Large intestine (tissue), 3 donors: ENCODE measurements around the gene FAM3A. TPM values are rescaled to one million over a fixed set of nuclear protein-coding genes. Genes with fewer than 3 reads are reported as not detected.
"Not testable (repeated sequence)": the region's sequence is repeated elsewhere in the genome, so short reads cannot be mapped to it uniquely, and the experiment has no call there.

Experiments
- DNase-seq, 2 donors: peaks; one replicate each; pipeline versions ENCODE4 v3.0.0 to v3.0.0-alpha.2; 2013
- H3K27ac ChIP-seq: one replicate; pipeline ENCODE4 v1.5.1; 2013; ENCODE audit warnings: low read length
- H3K27me3 ChIP-seq: 2 replicates; pipeline ENCODE4 v1.6.1; 2013; ENCODE audit warnings: low read length; ENCODE audit not compliant: control insufficient read depth, insufficient read depth
- H3K36me3 ChIP-seq: 2 replicates; pipeline ENCODE4 v1.6.1; 2013; ENCODE audit warnings: low read length; ENCODE audit not compliant: control insufficient read depth, insufficient read depth
- H3K4me1 ChIP-seq: one replicate; pipeline ENCODE4 v1.6.1; 2013; ENCODE audit warnings: low read length; ENCODE audit not compliant: control insufficient read depth, insufficient read depth
- H3K4me3 ChIP-seq: one replicate; pipeline ENCODE4 v1.5.1; 2013; ENCODE audit warnings: low read length
- H3K9me3 ChIP-seq: one replicate; pipeline ENCODE4 v1.6.1; 2013; ENCODE audit warnings: mild to moderate bottlenecking, low read depth, low read length, moderate library complexity; ENCODE audit not compliant: control insufficient read depth
- WGBS: methylation state at CpG from one replicate; pipeline ENCODE4 v1.1.5; 2013; ENCODE audit warnings: low lambda C conversion rate; ENCODE audit not compliant: insufficient coverage; 5-methylcytosine and 5-hydroxymethylcytosine counted together
- polyA plus RNA-seq: library from polyadenylated mRNA; unstranded; fragments of 120-200 nt; gene quantifications from one replicate; pipeline ENCODE4 v1.2.1, GENCODE V29; 2013

FAM3A gene
- polyA plus RNA-seq, 1 donor, result 41.4 TPM

DNA sequence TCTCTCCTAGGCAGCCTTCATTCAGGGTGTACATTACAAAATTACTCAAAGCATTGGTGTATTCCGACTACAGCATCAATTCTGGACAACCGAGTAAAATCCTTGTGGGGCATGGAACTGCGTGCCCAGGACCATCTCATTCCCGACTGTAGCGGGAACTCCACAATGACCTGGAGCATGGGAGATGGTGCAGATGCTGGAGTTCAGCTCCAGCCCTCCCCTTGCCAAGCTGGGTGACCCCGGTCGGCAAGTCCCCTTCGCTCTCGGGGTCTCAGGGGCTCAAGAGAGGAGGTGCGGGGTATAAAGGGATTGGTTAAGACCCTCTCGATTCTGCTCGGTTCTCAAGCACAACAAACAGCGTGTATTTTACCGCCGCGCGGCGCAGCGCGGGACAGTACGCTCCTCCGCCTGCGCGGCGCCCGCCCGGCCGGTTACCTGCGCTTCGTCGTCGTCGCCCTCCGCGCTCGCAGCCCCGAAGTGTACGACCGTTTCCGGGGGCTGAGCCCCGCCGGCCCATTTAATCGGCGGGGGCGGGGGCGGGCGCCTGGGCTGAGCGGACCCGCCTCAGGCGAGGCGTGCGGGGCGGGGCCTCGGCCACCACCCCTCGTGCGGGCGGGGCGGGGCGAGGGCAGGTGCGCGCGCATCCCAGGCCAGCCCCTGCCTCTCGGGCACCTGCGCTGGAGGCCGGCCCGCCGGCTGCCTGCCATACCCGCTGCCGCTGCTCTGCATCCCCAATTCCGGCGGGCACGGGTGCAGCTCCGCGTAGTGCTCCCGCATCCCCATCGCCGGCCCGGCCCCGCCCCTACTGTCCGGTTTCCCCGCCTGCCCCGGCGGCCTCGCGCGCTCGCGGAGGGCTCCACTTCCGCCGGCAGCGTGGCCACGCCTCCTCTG is 30.6 kb upstream of the FAM3A start, which contains the start of gene G6PD:
G6PD (minus strand) TSS at position 493 of the 891 bp plus-strand sequence. CDS start 691 bp downstream, outside the sequence.
- peak within 1 kb of the TSS; percentile 95 for H3K27ac ChIP-seq
- H3K4me3 ChIP-seq, result peak within 1 kb of the TSS; percentile 85
- no peak for DNase-seq
- no CpG with 5 or more reads among the region's 92 CpGs for WGBS
- no peaks in the 10 kb centered on the region for H3K27me3 ChIP-seq
- H3K4me1 ChIP-seq, result no peaks in the 10 kb centered on the region
- H3K36me3 ChIP-seq, result no peaks in the 10 kb centered on the region
- H3K9me3 ChIP-seq, result no peaks in the 10 kb centered on the region

DNA sequence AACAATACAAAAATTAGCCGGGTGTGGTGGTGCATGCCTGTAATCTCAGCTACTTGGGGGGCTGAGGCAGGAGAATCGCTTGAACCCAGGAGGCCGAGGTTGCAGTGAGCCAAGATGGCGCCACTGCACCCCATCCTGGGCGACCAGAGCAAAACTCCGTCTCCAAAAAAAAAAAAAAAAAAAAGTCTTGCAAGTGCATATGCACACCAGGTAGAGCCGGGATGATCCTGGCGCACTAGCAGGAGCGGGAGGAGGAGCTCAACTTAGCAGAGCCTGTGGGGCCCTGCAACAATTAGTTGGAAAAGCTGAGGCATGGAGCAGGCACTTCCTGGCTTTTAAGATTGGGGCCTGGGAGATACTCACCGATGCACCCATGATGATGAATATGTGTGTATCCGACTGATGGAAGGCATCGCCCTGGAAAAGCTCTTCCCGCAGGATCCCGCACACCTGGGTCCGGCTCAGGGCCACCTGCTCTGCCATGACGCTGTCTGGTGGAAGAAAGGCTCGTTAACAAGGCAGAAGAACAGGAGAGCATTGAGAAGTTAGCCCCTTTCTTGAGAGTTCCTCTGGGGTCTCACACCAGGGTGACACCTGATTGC is 29.7 kb upstream of the FAM3A start:
- H3K4me1 ChIP-seq, result no peaks in the 10 kb centered on the region
- H3K9me3 ChIP-seq, result no peaks in the 10 kb centered on the region
- no peak overlapping the region for H3K27ac ChIP-seq
- WGBS, result no CpG with 5 or more reads among the region's 17 CpGs
- no peaks in the 10 kb centered on the region for H3K36me3 ChIP-seq
- no peaks in the 10 kb centered on the region for H3K27me3 ChIP-seq
- DNase-seq, result no peak
- H3K4me3 ChIP-seq, result no peak overlapping the region

DNA sequence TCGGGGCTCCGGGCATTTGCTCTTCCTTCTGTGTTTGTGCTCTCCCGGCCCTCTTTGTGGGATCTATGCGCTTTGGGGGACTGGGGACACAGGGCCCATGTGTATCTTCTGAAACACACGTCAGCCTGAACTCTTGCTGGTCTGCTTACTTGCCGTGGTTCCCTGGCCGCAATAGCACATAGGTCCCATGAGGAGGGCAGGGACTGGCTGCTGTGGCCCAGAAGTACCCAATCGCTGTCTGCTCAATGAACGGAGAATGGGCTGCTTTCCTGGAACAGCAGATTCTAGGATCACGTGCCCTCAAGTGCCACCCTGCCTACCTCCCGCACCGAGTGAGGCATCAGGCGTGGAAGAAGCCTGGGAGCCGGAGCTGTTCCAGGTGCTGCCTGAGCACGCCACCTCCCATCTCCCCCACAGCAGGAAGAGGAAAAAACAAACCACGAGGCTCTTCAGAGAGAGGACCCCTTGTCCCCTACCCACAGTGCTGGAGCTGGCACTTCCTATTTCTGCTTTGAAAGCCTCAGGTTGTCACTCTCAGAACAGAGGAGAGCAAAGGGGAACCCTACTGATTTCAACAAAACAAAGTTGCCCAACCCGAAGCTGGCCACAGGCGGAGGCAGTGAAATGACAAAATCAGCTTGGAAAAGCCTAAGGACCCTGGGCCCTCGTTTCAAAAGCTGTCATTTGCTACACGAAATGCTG is 26.8 kb upstream of the FAM3A start:
- no CpG with 5 or more reads among the region's 20 CpGs for WGBS
- no peak for DNase-seq
- no peak overlapping the region for H3K4me3 ChIP-seq

DNA sequence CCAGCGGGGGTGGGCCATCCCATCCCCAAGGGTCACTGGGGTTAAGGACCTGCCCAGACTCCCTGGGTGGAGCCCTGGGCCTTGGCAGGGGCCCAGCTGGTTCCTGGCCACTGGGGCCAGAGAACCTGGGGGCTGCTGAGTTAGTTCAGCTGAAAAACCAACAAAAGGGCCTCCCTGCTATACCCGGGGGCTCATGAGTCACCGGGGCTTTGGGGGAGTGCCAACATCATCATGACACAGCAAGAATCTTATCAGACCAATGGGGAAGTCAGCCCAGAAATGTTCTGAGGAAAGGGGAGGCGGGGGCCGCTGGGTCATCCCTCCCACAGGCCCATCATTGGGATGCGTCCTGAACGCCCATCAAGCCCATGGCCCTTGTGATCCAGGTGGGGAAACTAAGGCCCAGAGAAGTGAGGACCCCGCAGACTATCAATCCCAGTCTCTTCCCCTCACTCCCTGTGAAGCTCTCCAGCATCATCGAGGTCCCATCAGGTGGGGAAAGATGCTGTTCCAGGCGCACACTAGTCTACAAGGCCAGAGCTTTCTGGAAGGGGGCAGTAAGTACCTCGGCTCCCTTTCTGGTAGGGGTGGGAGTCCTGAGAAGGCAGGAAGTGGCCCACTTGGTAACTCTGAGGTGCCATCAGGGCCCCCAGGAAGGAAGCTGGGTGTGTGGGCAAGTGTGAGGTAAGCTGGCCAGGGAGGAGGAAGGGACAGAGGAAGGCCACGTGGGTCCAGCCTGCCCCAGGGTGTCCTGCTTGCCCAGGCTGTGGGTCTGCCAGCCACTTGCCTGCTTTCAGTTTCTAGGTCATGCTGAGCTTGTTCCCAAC is 26.1 kb upstream of the FAM3A start:
- Histone ChIP-seq H3K36me3 (no peaks in the 10 kb centered on the region), H3K4me1 (no peaks in the 10 kb centered on the region), H3K4me3 (no peak overlapping the region), H3K27ac (no peak overlapping the region), H3K9me3 (no peaks in the 10 kb centered on the region), H3K27me3 (no peaks in the 10 kb centered on the region)
- no peak for DNase-seq
- no CpG with 5 or more reads among the region's 12 CpGs for WGBS

More for the DNA sequence above, 26.8 kb upstream of the FAM3A start:
- Histone ChIP-seq H3K27ac (no peak overlapping the region), H3K4me1 (no peaks in the 10 kb centered on the region), H3K9me3 (no peaks in the 10 kb centered on the region), H3K36me3 (no peaks in the 10 kb centered on the region), H3K27me3 (no peaks in the 10 kb centered on the region)

DNA sequence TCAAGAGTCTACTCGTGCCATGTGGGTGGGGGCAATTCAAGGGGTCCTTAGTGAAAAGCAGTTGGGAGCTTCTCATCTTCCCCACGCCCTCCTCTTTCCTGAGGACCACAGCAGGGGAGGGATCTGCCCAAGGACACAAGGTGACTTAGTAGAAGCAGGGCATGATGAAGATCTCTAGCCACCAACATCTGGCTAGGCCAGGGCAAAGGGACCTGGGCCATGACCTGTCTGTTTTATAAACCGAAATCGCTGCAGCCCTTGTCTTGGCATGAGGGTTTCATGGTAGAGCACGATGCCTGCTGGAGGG is 25.5 kb upstream of the FAM3A start:
- Histone ChIP-seq H3K4me3 (no peak overlapping the region), H3K9me3 (no peaks in the 10 kb centered on the region), H3K4me1 (no peaks in the 10 kb centered on the region), H3K36me3 (no peaks in the 10 kb centered on the region), H3K27ac (no peak overlapping the region), H3K27me3 (no peaks in the 10 kb centered on the region)
- no CpG with 5 or more reads among the region's 5 CpGs for WGBS
- DNase-seq, result no peak

DNA sequence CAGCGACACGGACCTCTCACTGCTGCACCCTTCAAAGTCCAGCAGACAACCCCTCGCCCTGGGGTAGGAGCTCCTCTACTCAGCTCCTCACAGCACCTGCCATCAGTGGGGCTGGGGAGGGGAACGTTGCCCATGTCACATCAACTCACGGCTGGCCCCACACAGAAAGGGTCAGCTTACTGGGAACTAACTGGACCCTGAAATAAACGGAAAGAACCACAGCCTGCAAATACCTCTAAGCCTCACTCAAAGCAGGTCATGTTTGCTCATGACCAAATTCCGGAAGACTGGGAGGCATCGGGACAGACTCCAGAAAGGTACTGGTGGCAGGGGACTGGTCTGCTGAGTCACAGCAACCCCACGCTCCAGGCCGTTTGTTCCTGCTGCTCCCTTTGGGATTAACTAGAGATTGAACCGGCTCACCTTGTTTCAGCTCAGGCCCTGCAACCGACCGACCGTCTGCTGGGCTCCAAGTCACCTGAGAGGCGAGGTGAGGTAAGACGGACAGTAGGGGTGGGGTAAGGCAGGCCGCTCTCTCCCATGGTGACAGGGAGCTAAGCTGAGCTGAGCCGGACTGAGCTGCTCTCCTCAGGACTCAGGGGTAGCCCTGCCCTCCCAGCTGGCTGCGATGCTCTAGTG is 25.0 kb upstream of the FAM3A start:
- no CpG with 5 or more reads among the region's 19 CpGs for WGBS
- Histone ChIP-seq H3K27ac (no peak overlapping the region), H3K4me1 (no peaks in the 10 kb centered on the region), H3K36me3 (peaks cover under 1% of the 10 kb centered on the region), H3K9me3 (no peaks in the 10 kb centered on the region), H3K4me3 (no peak overlapping the region), H3K27me3 (no peaks in the 10 kb centered on the region)
- no peak for DNase-seq

DNA sequence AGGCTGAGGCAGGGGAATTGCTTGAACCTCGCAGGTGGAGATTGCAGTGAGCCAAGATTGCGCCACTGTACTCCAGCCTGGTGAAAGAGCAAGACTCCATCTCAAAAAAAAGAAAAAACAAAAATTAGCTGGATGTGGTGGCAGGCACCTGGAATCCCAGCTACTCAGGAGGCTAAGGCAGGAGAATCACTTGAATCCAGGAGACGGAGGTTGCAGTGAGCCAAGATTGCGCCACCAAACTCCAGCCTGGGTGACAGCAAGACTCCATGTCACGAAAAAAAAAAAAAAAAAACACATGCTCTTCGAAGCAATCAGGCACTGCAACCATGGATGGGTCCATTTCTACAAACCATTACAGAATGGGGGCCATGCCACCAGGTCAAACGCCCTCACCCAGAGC is 24.3 kb upstream of the FAM3A start:
- not testable (repeated sequence) for H3K27me3 ChIP-seq, H3K27ac ChIP-seq, H3K9me3 ChIP-seq, H3K4me1 ChIP-seq, H3K4me3 ChIP-seq, DNase-seq, H3K36me3 ChIP-seq
- no CpG with 5 or more reads among the region's 7 CpGs for WGBS

DNA sequence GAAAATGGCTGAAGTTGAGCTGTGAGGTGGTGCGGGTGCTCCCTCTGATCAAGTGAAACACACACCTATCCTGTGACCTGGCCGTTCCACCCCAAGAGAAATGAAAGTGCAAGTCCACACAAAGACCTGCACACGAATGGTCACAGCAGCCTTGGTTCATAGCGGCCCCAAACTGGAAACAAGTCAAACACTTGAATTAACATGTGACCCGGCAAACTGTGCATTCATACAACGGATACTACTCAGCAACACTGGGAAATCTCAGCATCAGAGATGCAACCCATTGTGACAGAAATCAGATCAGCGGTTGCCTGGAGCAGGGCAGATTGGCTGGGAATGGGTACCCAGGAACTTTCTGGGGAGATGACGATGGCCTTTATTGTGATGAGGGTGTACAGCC is 23.0 kb upstream of the FAM3A start:
- DNase-seq, result no peak
- Histone ChIP-seq H3K27ac (no peak overlapping the region), H3K36me3 (peaks cover 11% of the 10 kb centered on the region), H3K27me3 (no peaks in the 10 kb centered on the region), H3K4me3 (no peak overlapping the region), H3K4me1 (peaks cover 5% of the 10 kb centered on the region), H3K9me3 (no peaks in the 10 kb centered on the region)
- no CpG with 5 or more reads among the region's 8 CpGs for WGBS

DNA sequence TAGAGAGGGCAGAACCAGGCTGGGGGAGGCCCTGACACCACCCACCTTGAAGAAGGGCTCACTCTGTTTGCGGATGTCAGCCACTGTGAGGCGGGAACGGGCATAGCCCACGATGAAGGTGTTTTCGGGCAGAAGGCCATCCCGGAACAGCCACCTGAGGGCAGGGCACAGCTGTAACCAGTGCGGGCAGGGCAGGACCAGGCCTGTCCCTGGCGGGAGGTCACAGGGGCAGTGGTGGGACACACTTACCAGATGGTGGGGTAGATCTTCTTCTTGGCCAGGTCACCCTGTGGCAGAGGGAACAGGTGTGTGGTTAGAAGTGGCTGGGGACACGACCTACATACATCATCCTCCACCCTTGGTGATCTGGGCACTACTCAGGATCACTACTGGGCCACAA is 19.9 kb upstream of the FAM3A start:
- no CpG with 5 or more reads among the region's 9 CpGs for WGBS
- no peaks in the 10 kb centered on the region for H3K27me3 ChIP-seq
- DNase-seq, result no peak
- H3K4me3 ChIP-seq, result no peak overlapping the region
- H3K4me1 ChIP-seq, result peaks cover 9% of the 10 kb centered on the region
- H3K9me3 ChIP-seq, result no peaks in the 10 kb centered on the region
- peaks cover 26% of the 10 kb centered on the region for H3K36me3 ChIP-seq
- no peak overlapping the region for H3K27ac ChIP-seq
